ENCODE results near the gene FLOT2. TPM values are rescaled to one million over a fixed set of nuclear protein-coding genes. Genes with fewer than 3 reads are reported as not detected.

FLOT2 gene
- total and polyA plus RNA-seq, 3 donors from 2014 or later = 20.9 to 33.2 (median 31.3) TPM

DNA sequence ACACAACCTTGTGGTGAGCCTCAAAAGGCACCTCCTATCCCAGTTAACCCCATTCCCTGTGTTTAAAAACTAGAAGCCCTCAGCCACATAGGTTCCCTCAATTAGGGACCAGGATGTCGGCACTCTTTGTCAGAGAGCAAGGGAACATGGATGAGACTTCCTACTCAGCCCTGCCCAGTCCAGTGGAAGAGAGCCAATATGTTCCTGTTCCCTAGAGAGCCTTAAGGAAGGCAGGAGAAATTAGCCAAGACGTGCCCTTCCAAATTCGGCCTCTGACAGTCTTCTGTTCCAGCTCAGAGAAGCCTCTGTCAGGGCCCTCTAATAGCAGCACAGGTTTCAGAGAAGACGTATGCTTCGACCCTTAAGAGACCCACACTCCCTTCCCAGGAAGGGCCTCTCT lies 19.9 kb upstream of the FLOT2 start:
- WGBS, 2 donors = 31 to 54% methylated on average over 3 to 5 of the region's 5 CpGs
- no peak for DNase-seq
- H3K27ac ChIP-seq = peak overlapping the region; percentile 14 to 52

DNA sequence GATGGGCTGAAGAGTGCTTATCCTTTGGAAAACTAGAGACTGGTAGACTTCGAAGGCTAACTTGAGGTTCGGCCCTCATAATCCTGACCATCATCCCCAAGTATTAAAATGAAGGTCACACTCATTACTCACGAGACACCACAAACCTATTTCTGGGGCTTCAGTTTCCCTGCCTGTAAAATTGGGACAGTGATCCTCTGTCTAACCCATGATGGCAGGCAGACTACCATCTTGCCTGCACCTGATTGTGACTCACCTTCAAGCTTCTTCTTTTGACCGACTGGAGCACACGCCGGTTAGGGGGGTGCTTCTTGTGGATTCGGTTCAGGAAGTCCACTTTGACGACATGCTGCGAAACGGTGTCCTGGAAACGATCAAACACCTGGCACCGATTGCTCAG lies 19.5 kb upstream of the FLOT2 start:
- no peak for TF ChIP-seq POLR2A (IDR thresholded peaks at IDR 0.05)
- TF ChIP-seq, protein P1, sequence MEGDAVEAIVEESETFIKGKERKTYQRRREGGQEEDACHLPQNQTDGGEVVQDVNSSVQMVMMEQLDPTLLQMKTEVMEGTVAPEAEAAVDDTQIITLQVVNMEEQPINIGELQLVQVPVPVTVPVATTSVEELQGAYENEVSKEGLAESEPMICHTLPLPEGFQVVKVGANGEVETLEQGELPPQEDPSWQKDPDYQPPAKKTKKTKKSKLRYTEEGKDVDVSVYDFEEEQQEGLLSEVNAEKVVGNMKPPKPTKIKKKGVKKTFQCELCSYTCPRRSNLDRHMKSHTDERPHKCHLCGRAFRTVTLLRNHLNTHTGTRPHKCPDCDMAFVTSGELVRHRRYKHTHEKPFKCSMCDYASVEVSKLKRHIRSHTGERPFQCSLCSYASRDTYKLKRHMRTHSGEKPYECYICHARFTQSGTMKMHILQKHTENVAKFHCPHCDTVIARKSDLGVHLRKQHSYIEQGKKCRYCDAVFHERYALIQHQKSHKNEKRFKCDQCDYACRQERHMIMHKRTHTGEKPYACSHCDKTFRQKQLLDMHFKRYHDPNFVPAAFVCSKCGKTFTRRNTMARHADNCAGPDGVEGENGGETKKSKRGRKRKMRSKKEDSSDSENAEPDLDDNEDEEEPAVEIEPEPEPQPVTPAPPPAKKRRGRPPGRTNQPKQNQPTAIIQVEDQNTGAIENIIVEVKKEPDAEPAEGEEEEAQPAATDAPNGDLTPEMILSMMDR (IDR thresholded peaks at IDR 0.05) = no peak
- DNase-seq = no peak
- Histone ChIP-seq H3K27ac (peak overlapping the region; percentile 14 to 52), H3K36me3 (ENCODE audit: low read depth, missing control alignments) (no peaks in the 10 kb centered on the region), H3K9me3 (no peaks in the 10 kb centered on the region), H3K4me1 (peaks cover 21% of the 10 kb centered on the region), H3K27me3 (no peaks in the 10 kb centered on the region), H3K4me3 (no peak overlapping the region)
- WGBS, 2 donors = 73 to 88% methylated on average over 12 of the region's 12 CpGs
- intact Hi-C loops (cut with DNase I; ENCODE audit: low total_unique reads) = loop anchor here (10.0 kb wide), 1 partner anchor 162 kb away; no protein-coding TSS in a partner anchor

More for the DNA sequence above, 19.9 kb upstream of the FLOT2 start:
- Histone ChIP-seq H3K36me3 (ENCODE audit: low read depth, missing control alignments) (no peaks in the 10 kb centered on the region), H3K4me1 (peaks cover 17% of the 10 kb centered on the region), H3K4me3 (no peak overlapping the region), H3K27me3 (no peaks in the 10 kb centered on the region), H3K9me3 (no peaks in the 10 kb centered on the region)
- TF ChIP-seq, protein P1 (IDR thresholded peaks at IDR 0.05) = no peak
- no peak for TF ChIP-seq POLR2A (IDR thresholded peaks at IDR 0.05)
- intact Hi-C loops (cut with DNase I; ENCODE audit: low total_unique reads) = loop anchor here (10.0 kb wide), 1 partner anchor 163 kb away; no protein-coding TSS in a partner anchor

DNA sequence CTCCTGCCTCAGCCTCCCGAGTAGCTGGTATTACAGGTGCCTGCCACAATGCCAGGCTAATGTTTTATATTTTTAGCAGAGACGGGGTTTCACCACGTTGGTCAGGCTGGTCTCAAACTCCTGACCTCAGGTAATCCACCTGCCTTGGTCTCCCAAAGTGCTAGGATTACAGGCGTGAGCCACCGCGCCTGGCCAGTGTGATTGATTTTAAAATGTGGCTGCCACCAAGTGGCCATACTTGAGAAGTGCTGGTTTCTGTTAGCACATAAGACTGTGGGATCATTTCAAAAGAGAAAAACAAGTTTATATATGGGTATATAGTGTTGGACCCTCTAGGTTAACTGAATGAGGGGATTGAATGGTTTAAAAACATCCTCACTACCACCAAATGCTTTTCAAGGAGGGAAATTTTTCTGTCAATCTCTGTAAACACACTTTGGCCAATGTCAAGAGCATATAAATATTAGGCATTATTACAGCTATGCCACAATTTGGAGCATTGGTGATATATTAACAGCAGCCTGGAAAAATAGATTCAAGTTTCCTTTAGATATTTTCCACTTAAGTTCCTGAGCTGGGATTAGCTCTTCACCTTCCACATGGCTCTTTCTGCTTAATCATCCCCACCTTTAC lies 18.9 kb upstream of the FLOT2 start:
- TF ChIP-seq, protein P1 (IDR thresholded peaks at IDR 0.05) = peak; percentile 52 to 75 (median 58)
- no peak for TF ChIP-seq POLR2A (IDR thresholded peaks at IDR 0.05)

DNA sequence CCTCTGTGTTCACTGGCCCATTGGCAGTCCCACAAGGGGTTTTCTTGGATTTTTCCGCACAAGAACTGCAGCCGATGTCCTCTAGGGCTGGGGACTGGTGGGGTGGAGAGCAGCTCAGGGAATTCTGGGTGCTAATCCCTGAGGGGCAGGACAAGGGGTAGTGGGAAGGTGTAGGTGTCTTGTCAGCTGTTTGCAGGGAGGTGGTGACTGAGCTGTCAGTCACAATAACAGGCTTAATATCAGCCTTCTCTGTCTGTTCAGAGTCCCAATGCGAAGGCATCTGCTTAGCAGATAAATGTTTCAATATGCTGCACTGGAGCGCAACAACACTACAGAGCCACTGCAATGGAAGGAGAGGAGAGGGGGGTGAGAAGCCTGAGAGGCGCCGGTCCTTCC lies 15.4 kb upstream of the FLOT2 start:
- Histone ChIP-seq H3K9me3 (no peaks in the 10 kb centered on the region), H3K27ac (no peak overlapping the region), H3K36me3 (ENCODE audit: low read depth, missing control alignments) (no peaks in the 10 kb centered on the region), H3K4me1 (peaks cover 35% of the 10 kb centered on the region), H3K4me3 (no peak overlapping the region), H3K27me3 (no peaks in the 10 kb centered on the region)
- peak; percentile 64 for DNase-seq
- intact Hi-C loops (cut with DNase I; ENCODE audit: low total_unique reads) = loop anchor here (10.0 kb wide), 1 partner anchor 158 kb away; no protein-coding TSS in a partner anchor
- 75 to 86% methylated on average over 6 of the region's 6 CpGs for WGBS, 2 donors
- TF ChIP-seq, protein P1 (IDR thresholded peaks at IDR 0.05) = no peak
- no peak for TF ChIP-seq POLR2A (IDR thresholded peaks at IDR 0.05)

More for the DNA sequence above, 18.9 kb upstream of the FLOT2 start:
- H3K9me3 ChIP-seq = no peaks in the 10 kb centered on the region
- 49 to 53% methylated on average over 6 of the region's 6 CpGs for WGBS, 2 donors
- H3K36me3 ChIP-seq (ENCODE audit: low read depth, missing control alignments) = no peaks in the 10 kb centered on the region
- H3K4me3 ChIP-seq = no peak overlapping the region
- H3K27me3 ChIP-seq = no peaks in the 10 kb centered on the region
- intact Hi-C loops (cut with DNase I; ENCODE audit: low total_unique reads) = loop anchor here (10.0 kb wide), 1 partner anchor 162 kb away; no protein-coding TSS in a partner anchor
- peaks cover 27% of the 10 kb centered on the region for H3K4me1 ChIP-seq
- no peak overlapping the region for H3K27ac ChIP-seq
- DNase-seq = peak; percentile 66
